HG03196 (cell line): ENCODE results near the gene SCGB1C2.
"Not testable (repeated sequence)": the region's sequence is repeated elsewhere in the genome, so short reads cannot be mapped to it uniquely, and the experiment has no call there.

Source experiments
- ATAC-seq: cut with Tn5 transposase; IDR thresholded peaks from one replicate; pipeline ENCODE4 v1.9.1; 2021; ENCODE audit not compliant: unreplicated experiment

The SCGB1C2 gene

GRCh38 chr17:148757-149156 is 11.4 kb downstream of the SCGB1C2 start:
- ATAC-seq: no peak

DNA sequence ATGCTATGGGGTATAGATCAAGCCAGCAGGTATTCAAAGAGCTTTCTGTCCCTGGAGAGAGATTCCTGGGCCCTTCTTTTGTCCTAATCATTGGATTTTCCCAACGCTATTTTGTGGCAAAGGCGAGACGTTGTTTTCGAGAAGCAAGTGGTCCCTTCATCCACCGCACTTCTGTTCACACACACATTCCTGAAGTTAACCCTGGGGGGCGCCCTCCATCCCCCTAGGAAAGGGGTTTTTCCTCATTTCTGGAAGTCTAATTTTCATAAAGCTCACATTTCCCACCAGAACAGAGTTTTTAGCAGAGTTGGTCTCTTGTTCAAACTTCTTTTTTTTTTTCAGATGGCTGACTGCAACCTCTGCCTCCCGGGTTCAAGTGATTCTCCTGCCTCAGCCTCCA is 11.9 kb downstream of the SCGB1C2 start:
- no peak for ATAC-seq

- no peak for ATAC-seq
These were observed 12.7 kb downstream of the SCGB1C2 start for GRCh38 chr17:149897-150584.

DNA sequence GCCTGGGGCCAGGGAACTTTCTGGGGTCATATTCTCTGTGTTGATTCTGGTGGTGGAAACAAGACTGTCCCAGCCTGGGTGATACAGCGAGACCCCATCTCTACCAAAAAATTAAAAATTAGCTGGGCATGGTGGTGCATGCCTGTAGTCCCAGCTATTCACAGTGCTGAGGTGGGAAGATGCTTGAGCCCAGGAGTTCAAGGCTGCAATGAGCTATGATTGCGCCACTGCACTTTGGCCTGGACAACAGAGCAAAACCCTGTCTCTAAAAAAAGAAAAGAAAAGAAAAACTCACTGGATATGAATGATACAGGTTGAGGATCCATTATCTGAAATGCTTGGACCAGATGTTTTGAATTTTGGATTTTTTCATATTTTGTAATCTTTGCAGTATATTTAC is 13.6 kb downstream of the SCGB1C2 start:
- no peak for ATAC-seq

GRCh38 chr17:151886-152859 is 14.8 kb downstream of the SCGB1C2 start:
- ATAC-seq: no peak

DNA sequence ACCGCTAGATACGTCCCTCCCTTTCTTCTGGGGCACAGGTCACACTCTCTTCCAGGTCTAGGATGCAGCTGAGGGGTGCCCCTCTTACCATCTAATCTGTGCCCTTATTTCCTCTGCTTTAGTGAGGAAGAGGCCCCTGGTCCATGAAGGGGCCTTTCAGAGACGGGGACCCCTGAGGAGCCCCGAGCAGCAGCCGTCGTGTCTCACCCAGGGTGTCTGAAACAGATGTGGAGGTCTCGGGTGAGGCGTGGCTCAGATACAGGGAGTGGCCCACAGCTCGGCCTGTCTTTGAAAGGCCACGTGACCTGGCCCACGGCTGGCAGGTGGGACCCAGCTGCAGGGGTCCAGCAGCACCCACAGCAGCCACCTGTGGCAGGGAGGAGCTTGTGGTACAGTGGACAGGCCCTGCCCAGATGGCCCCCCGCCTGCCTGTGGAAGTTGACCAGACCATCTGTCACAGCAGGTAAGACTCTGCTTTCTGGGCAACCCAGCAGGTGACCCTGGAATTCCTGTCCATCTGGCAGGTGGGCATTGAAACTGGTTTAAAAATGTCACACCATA is 15.6 kb downstream of the SCGB1C2 start:
- no peak for ATAC-seq

DNA sequence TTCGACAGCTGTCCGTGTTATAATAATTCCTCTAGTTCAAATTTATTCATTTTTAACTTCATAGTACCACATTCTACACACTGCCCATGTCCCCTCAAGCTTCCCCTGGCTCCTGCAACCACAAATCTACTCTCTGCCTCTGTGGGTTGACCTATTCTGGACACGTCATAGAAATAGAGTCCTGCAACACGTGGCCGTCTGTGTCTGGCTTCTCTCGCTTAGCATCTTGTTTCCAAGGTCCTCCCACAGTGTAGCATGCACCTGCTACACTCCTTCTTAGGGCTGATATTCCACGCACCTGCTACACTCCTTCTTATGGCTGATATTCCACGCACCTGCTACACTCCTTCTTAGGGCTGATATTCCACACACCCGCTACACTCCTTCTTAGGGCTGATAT is 16.5 kb downstream of the SCGB1C2 start:
- no peak for ATAC-seq

- no peak for ATAC-seq
These were observed 18.2 kb downstream of the SCGB1C2 start for GRCh38 chr17:155576-155975.

GRCh38 chr17:156094-156621 is 18.8 kb downstream of the SCGB1C2 start:
- no peak for ATAC-seq

DNA sequence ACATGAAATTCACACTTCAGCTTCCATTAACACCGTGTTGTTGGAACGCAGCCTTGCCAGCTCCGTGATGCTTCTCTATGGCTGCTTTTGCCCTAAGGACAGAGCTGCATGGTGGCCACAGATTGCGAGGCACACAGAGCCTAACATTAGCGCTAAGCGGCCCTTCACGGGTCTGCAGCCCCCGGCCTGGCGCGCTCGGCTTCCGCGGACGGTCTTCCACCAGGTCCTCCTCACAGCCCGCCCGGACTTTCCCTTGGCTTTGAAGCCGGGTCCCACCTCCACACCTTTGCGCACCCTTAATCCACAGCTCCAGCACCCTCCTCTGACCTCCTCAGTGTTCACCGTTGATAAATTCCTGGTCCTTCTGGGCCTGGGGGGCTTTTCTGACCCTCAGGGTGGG is 19.6 kb downstream of the SCGB1C2 start:
- ATAC-seq: no peak

GRCh38 chr17:157901-158300 is 20.5 kb downstream of the SCGB1C2 start:
- ATAC-seq: no peak

DNA sequence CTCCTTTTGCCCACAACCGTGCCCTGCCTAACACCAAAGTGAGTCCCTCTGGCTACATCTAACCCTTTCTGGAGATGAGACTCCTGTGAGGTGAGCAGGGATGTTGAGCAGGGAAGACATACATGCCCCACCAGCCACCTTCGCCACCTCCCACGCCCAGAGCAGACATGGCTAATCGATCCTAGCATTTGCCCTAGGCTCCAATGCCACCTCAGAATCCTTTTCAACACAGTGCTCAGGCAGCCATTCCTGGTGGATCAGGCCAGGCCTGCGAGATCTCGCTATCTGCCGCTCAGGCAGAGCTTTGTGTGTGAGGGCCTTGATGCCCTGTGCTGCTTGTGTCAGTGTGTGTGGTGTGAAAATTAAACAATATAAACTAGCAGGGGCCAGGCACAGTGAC is 21.0 kb downstream of the SCGB1C2 start:
- ATAC-seq: no peak

GRCh38 chr17:159609-160008 is 22.2 kb downstream of the SCGB1C2 start:
- ATAC-seq: no peak

DNA sequence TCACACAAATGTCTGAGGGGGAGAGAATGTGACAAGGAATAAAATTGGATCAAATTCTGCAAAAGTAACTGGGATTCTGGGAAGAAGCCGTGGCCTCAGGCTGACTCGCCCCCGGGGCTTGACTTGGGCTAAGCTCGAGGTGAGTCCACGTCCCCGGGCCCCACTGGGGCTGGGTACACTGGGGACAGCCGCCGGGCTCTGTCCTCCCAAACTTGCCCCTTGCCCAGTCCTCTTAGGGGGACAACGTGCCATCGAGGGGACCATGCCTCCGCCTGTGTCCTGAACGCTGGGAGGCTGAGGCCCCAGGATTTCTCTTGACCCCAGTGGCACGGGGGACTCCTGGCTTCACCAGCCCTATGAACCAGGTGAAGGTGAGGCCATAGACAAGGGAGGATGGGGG is 23.0 kb downstream of the SCGB1C2 start:
- ATAC-seq: no peak

GRCh38 chr17:161481-161880 is 24.1 kb downstream of the SCGB1C2 start:
- ATAC-seq: no peak

- no peak for ATAC-seq
These were observed 25.3 kb downstream of the SCGB1C2 start for GRCh38 chr17:162689-163088.

- no peak for ATAC-seq
These were observed 26.2 kb downstream of the SCGB1C2 start for GRCh38 chr17:163514-164098.

GRCh38 chr17:164303-165235 is 27.2 kb downstream of the SCGB1C2 start:
- ATAC-seq: no peak

GRCh38 chr17:165939-166338 is 28.6 kb downstream of the SCGB1C2 start:
- ATAC-seq: no peak

DNA sequence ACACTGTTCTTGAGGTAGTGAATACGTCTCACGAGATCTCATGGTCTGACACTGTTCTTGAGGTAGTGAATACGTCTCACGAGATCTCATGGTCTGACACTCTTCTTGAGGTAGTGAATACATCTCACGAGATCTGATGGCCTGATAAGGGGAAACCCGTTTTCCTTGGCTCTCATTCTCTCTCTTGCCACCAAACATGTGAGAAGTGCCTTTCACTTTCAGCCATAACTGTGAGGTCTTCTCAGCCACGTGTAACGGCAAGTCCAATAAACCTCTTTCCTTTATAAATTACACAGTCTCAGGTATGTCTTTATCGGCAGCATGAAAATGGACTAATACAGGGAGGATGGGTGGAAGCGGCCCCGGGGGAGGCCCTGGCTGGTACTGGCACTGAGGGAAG is 31.2 kb downstream of the SCGB1C2 start:
- not testable (repeated sequence) for ATAC-seq
